Stimulated activated naive B cell treated with anti-CD40 and anti-IgM and Interleukin-4, amounts not matched to agents 10 μg/mL and 1 μg/mL and 100 μg/mL, for 72 hours (primary cell): Measurements from ENCODE around the gene OR2AK2.

ENCODE experiments used
- ATAC-seq, 2 donors: fragments of 150-1000 bp; cut with Tn5 transposase; replicated peaks; 2 replicates each; pipeline ENCODE4 v1.10.0; 2021; ENCODE audit warnings: moderate library complexity in 1 of 2
- DNase-seq: peaks from one replicate; pipeline ENCODE4 v3.0.0; 2021
- H3K27ac Mint-ChIP-seq: one replicate; pipeline ENCODE4 v1.8.0; 2022; ENCODE audit warnings: mild to moderate bottlenecking, mixed read lengths
- H3K27me3 Mint-ChIP-seq, 2 donors: one replicate each; pipeline ENCODE4 v1.8.0; 2022; ENCODE audit warnings: mixed read lengths in 2 of 2
- H3K36me3 Mint-ChIP-seq, 2 donors: one replicate each; pipeline ENCODE4 v1.8.0; 2022; ENCODE audit warnings: mixed read lengths in 2 of 2, mild to moderate bottlenecking in 1 of 2
- H3K4me1 Mint-ChIP-seq, 2 donors: one replicate each; pipeline ENCODE4 v1.8.0; 2022; ENCODE audit warnings: mixed read lengths in 2 of 2, mild to moderate bottlenecking in 1 of 2
- H3K4me3 Mint-ChIP-seq, 2 donors: one replicate each; pipeline ENCODE4 v1.8.0; 2022; ENCODE audit warnings: mild to moderate bottlenecking in 2 of 2, mixed read lengths in 2 of 2, moderate library complexity in 1 of 2
- H3K9me3 Mint-ChIP-seq, 2 donors: one replicate each; pipeline ENCODE4 v1.8.0; 2022; ENCODE audit warnings: mixed read lengths in 2 of 2, mild to moderate bottlenecking in 1 of 2

OR2AK2 gene

GRCh38 chr1:247992986-247993385 lies 28.0 kb downstream of the OR2AK2 start:
- Mint-ChIP-seq H3K9me3 (peaks cover 0 to 3% of the 10 kb centered on the region in 2 donors), H3K4me1 (peaks cover 5 to 7% of the 10 kb centered on the region in 2 donors), H3K27ac (no peak overlapping the region), H3K36me3 (peaks cover 0 to 8% of the 10 kb centered on the region in 2 donors), H3K4me3 (no peak overlapping the region), H3K27me3 (no peaks in the 10 kb centered on the region)
- DNase-seq (no peak), ATAC-seq (no peak)

- Mint-ChIP-seq H3K27me3 (no peaks in the 10 kb centered on the region), H3K9me3 (peaks cover 0 to 6% of the 10 kb centered on the region in 2 donors), H3K27ac (no peak overlapping the region), H3K36me3 (peaks cover 0 to 9% of the 10 kb centered on the region in 2 donors), H3K4me1 (peaks cover 0 to 3% of the 10 kb centered on the region in 2 donors), H3K4me3 (no peak overlapping the region)
- ATAC-seq = no peak
- DNase-seq = no peak
These were observed 33.8 kb downstream of the OR2AK2 start for GRCh38 chr1:247998811-247999210.

GRCh38 chr1:248000169-248000568 lies 35.1 kb downstream of the OR2AK2 start:
- Mint-ChIP-seq H3K36me3 (peaks cover 0 to 10% of the 10 kb centered on the region in 2 donors), H3K9me3 (peaks cover 0 to 6% of the 10 kb centered on the region in 2 donors), H3K27me3 (no peaks in the 10 kb centered on the region), H3K4me1 (peaks cover 0 to under 1% of the 10 kb centered on the region in 2 donors), H3K4me3 (no peak overlapping the region), H3K27ac (no peak overlapping the region)
- ATAC-seq (no peak), DNase-seq (no peak)

- peaks cover 29 to 32% of the 10 kb centered on the region in 2 donors for H3K9me3 Mint-ChIP-seq
- no peak for ATAC-seq
- H3K36me3 Mint-ChIP-seq = peaks cover 7 to 41% of the 10 kb centered on the region in 2 donors
- no peaks in the 10 kb centered on the region for H3K27me3 Mint-ChIP-seq
- no peak overlapping the region for H3K27ac Mint-ChIP-seq
- DNase-seq = no peak
- no peak overlapping the region for H3K4me3 Mint-ChIP-seq
- no peaks in the 10 kb centered on the region for H3K4me1 Mint-ChIP-seq
These were observed 42.7 kb downstream of the OR2AK2 start for GRCh38 chr1:248007778-248008177.

GRCh38 chr1:248009681-248010080 lies 44.6 kb downstream of the OR2AK2 start:
- no peak overlapping the region for H3K4me3 Mint-ChIP-seq
- no peaks in the 10 kb centered on the region for H3K4me1 Mint-ChIP-seq
- H3K27me3 Mint-ChIP-seq = no peaks in the 10 kb centered on the region
- no peak for ATAC-seq
- DNase-seq = no peak
- H3K9me3 Mint-ChIP-seq = peaks cover 25 to 29% of the 10 kb centered on the region in 2 donors
- H3K27ac Mint-ChIP-seq = no peak overlapping the region
- H3K36me3 Mint-ChIP-seq = peaks cover 7 to 30% of the 10 kb centered on the region in 2 donors

- Mint-ChIP-seq H3K36me3 (peaks cover 7 to 33% of the 10 kb centered on the region in 2 donors), H3K27me3 (no peaks in the 10 kb centered on the region), H3K4me3 (no peak within 1 kb of the TSS), H3K4me1 (no peaks in the 10 kb centered on the region), H3K27ac (no peak within 1 kb of the TSS), H3K9me3 (peaks cover 23 to 28% of the 10 kb centered on the region in 2 donors)
- DNase-seq = no peak
- ATAC-seq = no peak
These were observed 48.2 kb downstream of the OR2AK2 start, which contains the start of gene OR2L5 for GRCh38 chr1:248013229-248013710. Gene OR2L5, plus strand, starts transcription at chr1:248013660. Its CDS starts 8,288 bp downstream, at chr1:248021948.

GRCh38 chr1:248015803-248016202 lies 50.8 kb downstream of the OR2AK2 start:
- Mint-ChIP-seq H3K27me3 (no peaks in the 10 kb centered on the region), H3K4me1 (no peaks in the 10 kb centered on the region), H3K36me3 (peaks cover 4 to 11% of the 10 kb centered on the region in 2 donors), H3K9me3 (peaks cover 5 to 6% of the 10 kb centered on the region in 2 donors), H3K4me3 (no peak overlapping the region), H3K27ac (no peak overlapping the region)
- DNase-seq (no peak), ATAC-seq (no peak)
